Gastrocnemius medialis (tissue), 4 donors: ENCODE measurements around the gene FOSB.

ENCODE experiments used
- POLR2A ChIP-seq, 2 donors: fragments of 450-650 bp; IDR thresholded peaks; one replicate each; pipeline ENCODE4 v1.6.1; 2017; ENCODE audit warnings: antibody characterized with exemption in 2 of 2, mild to moderate bottlenecking in 2 of 2, moderate library complexity in 2 of 2
- TF ChIP-seq, protein P1 (sequence below), 5 experiments: fragments of 450-650 bp in 3 of 5; fragments of 200-600 bp in 2 of 5; sonication (generic) in 2 of 5; IDR thresholded peaks in 4 of 5; conservative IDR thresholded peaks in 1 of 5; 1 replicate in 4 of 5; 2 replicates in 1 of 5; pipeline ENCODE4 v1.5.1; 2016 to 2019; ENCODE audit warnings: antibody characterized with exemption in 5 of 5, mild to moderate bottlenecking in 3 of 5, moderate library complexity in 3 of 5

DNA sequence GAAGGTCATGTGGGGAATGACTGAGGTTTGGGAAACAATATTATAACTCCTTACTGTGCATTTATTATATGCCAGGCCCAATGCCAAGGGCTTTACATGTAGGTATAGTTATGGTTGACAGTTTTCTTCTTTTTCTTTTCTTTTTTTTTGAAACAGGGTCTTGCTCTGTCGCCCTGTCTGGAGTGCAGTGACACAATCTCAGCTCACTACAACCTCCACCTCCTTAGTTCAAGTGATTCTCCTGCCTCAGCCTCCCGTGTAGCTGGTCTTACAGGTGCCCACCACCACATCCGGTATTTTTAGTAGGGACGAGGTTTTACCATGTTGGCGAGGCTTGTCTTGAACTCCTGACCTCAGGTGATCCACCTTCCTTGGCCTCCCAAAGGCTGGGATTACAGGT is 15.2 kb downstream of the FOSB start:
- TF ChIP-seq, protein P1, sequence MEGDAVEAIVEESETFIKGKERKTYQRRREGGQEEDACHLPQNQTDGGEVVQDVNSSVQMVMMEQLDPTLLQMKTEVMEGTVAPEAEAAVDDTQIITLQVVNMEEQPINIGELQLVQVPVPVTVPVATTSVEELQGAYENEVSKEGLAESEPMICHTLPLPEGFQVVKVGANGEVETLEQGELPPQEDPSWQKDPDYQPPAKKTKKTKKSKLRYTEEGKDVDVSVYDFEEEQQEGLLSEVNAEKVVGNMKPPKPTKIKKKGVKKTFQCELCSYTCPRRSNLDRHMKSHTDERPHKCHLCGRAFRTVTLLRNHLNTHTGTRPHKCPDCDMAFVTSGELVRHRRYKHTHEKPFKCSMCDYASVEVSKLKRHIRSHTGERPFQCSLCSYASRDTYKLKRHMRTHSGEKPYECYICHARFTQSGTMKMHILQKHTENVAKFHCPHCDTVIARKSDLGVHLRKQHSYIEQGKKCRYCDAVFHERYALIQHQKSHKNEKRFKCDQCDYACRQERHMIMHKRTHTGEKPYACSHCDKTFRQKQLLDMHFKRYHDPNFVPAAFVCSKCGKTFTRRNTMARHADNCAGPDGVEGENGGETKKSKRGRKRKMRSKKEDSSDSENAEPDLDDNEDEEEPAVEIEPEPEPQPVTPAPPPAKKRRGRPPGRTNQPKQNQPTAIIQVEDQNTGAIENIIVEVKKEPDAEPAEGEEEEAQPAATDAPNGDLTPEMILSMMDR (IDR thresholded peaks at IDR 0.05 in 4 of 5, conservative IDR thresholded peaks at IDR 0.05 in 1 of 5): no peak
- no peak for TF ChIP-seq POLR2A (IDR thresholded peaks at IDR 0.05)
